WI38 (cell line): ENCODE results near the gene ACER1.

Experiments
- H3K4me3 ChIP-seq: 2 replicates; pipeline ENCODE4 v1.5.1; 2011; ENCODE audit warnings: low read depth, mild to moderate bottlenecking, control low read depth, low read length
- CTCF ChIP-seq: IDR thresholded peaks from 2 replicates; pipeline ENCODE4 v1.5.1; 2012; ENCODE audit warnings: low read depth, mild to moderate bottlenecking, control low read depth, low read length

ACER1 gene

DNA sequence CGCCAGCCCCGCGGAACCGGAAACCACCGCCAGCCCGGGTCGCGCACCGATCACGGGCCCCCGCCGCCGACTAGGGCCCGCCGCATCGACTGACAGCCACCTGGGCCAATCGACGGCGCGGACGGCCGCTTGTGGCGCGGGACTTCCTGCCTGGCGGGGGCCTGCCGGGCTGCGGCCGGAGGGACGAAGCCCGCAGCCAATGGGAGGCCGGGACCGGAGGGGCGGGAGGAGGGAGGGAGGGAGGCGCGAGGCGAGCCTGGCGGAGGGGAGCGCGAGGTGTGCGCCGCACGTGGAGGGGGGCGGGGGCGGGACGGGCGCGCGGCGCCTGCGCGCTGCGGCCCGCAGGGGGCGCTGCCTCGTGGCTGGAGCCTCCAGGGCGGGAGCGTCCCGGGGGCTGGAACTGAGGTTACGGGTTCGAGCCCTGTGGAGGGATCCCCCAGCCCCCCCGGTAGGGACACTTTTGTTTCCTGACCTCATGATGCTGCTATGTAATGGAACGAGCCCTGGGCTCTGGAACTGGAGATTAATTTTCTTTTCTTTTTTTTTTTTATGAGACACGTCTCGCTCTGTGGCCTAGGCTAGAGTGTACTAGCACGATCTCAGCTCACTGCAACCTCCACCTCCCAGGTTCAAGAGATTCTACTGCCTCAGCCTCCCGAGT is 53.4 kb downstream of the ACER1 start, which contains the start of gene MLLT1:
TSS of gene MLLT1 (minus strand) at position 45 of the 661 bp plus-strand sequence. CDS start 191 bp downstream, outside the sequence.
- peak within 1 kb of the TSS; percentile 92 for H3K4me3 ChIP-seq
- peak; percentile 40 for TF ChIP-seq CTCF

DNA sequence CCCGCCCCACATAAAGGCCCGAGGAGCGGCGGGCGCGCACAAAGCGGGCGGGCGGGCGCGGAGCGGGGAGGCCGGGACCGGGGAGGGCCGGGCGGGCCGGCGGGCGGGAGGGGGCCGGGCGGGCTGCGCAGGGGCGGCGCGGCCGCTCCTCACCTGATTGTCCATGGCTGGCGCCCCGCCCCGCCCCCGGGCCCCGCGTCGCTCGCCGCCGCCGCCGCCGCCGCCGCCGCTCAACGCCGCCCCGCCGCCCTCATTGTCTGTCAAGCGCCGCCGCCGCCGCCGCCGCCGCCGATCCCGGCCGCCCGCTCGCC is 53.8 kb downstream of the ACER1 start:
- no peak for TF ChIP-seq CTCF
- H3K4me3 ChIP-seq: peak overlapping the region; percentile 92

DNA sequence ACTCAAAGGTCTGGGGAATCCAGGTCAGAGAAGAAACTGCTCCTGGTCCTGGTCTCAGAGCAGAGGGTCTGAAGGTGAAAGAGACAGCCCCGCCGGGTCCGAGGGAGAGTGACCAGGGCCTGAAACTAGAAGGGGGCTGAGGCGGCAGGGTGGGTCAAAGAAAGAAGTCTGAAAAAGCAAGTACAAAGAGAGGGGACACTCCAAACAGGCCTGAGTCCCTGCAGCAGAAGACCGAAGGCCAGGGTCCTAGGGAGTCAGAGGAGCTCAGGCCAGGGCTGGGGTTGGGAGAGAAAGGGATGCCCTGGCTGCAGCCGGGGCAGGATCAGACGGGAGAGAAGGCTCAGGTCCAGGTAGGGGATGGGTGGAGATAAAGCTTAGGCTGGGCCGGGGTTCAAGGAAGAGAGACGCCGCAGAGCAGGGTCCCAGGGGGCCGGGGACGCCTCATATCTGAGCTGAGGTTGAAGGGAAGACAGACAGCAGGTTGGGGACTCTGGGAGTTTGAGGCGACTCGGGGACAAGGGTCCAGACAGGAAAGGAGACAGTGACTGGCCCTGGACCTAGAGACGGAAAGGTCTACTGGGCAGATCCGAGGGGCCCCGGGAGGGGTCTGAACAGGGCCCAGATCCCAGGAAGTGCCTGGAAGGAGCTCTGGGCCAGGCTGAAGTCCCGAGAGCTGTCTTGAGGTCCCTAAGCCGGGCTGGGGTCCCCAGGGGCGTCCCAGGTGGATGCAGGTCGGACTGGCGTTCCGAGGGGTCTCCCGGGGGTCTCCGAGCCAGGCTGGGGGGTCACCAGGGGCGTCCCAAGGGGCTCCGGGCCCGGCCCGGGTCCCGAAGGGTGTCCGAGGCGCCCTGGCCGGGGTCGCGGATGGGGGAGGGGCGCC is 54.4 kb downstream of the ACER1 start:
- TF ChIP-seq CTCF: no peak
- H3K4me3 ChIP-seq: peak overlapping the region; percentile 92

DNA sequence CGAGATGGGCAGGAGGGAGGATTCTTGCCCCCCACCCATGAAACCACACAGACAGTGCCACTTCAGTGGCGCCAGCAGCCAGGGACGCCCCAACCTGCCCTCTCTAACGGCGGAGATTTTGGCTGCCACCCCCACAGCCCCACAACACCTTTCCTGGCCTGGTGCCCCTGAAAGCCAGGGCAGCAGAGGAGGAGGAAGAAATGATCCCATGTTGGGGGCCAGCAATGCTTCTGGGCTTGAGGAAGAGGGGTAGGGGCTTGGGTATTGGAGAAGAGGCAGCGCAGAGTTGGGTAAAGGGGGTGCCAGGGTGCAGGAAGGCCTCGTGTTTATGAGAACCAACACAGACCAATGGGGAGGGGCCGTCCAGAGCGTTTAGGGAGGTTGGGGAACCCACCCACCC is 55.4 kb downstream of the ACER1 start:
- peak overlapping the region; percentile 92 for H3K4me3 ChIP-seq
- TF ChIP-seq CTCF: no peak

GRCh38 chr19:6276447-6276846 is 57.0 kb downstream of the ACER1 start:
- TF ChIP-seq CTCF: no peak
- no peak overlapping the region for H3K4me3 ChIP-seq

- TF ChIP-seq CTCF: no peak
- H3K4me3 ChIP-seq: no peak overlapping the region
Measured at GRCh38 chr19:6275170-6275744, 58.2 kb downstream of the ACER1 start.

DNA sequence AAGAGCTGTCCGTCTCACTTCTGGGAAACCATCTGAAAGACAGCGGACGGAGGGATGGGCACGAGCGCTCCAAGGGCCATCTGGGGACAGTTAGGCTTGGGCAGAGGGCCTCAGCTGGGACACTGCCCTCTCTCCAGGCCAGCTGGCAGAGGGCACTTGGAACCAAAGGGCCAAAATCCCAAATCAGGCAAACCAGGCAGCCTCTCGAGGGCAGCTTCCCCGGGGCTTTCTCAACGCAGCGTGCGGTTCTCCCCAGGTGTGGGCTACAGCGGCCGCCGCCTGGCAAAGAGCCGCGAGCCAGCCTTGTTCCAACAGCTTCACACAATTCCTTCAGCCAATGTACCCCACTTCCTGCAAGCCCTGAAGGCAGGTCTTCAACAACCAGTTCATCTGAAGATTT is 58.7 kb downstream of the ACER1 start:
- TF ChIP-seq CTCF: no peak
- peak overlapping the region; percentile 1 for H3K4me3 ChIP-seq
